Femur (tissue), 1 donor: ENCODE measurements around the gene GLIS1.

ENCODE experiments used
- DNase-seq: peaks from one replicate; pipeline ENCODE4 v3.0.0-alpha.2; 2017

Gene GLIS1

DNA sequence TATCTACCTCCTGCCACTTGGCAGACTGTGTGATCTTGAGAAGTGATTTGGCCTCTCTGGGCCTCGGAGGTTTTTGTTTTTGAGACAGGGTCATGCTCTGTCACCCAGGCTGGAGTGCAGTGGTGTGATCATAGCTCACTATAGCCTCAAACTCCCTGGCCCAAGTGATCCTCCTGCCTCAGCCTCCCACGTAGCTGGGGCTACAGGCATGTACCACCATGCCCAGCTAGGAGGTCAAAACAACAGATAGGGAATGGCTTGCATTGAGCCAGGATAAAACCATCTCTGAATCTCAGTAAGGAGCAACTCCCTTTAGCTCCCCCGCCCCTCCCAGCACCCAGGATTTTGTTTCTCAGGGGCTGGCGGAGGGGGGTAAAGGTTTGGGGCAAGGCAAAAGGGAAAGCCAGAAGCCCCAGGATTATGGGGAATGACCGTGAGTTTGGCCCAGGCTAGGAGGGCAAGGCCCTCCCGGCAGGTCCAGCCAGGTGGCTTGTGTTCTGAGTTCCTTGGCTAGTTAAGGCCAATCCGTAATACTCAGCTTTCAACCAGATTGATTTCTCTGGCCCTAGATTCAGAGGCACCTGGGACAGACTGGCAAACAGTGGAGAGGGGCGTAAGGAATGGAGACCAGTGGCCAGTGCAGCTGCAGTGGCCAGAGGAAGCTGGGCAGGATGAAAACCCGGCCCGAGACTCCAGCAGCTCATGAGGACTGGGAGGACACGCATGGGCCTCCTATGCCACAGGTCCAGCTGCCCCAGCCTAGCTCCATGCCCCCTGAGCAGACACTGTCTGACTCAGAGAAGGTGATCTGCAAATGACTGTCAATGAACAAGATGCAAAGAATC, 149.7 kb downstream of the GLIS1 start:
- no peak for DNase-seq

DNA sequence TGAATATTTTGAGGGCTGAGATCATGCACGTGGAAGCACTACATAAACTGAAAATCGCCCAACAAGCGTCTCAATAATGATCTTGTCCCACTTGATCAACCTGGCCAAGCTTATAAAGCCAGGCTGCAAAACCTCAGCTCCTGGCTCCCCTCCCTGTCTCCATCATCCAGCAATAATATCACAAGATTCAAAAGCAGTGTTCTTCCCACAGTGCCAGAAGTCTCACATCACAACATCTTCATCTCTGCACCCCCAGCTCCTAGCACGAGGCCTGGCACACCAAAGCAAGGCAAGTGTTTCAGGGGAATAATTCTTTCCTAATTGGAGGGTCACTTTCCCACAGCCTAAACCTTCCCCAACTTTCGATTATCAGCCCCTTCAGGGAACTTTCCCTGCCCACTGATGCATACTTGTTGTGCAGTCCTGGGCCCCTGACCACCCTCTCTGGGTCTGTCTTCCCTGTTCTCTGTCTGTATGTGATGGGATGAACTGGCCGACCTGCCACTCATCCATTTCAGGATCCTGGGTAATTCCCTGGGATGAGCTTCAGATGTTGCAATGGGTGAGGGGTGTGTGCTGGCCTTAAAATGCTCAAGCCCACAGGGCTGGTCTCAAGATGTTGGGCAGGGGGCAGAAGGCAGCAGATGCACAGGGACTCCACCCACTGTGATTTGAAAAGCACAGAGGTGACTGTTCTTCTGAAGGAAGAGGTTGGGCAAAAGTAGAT, 150.7 kb downstream of the GLIS1 start:
- DNase-seq = no peak

DNA sequence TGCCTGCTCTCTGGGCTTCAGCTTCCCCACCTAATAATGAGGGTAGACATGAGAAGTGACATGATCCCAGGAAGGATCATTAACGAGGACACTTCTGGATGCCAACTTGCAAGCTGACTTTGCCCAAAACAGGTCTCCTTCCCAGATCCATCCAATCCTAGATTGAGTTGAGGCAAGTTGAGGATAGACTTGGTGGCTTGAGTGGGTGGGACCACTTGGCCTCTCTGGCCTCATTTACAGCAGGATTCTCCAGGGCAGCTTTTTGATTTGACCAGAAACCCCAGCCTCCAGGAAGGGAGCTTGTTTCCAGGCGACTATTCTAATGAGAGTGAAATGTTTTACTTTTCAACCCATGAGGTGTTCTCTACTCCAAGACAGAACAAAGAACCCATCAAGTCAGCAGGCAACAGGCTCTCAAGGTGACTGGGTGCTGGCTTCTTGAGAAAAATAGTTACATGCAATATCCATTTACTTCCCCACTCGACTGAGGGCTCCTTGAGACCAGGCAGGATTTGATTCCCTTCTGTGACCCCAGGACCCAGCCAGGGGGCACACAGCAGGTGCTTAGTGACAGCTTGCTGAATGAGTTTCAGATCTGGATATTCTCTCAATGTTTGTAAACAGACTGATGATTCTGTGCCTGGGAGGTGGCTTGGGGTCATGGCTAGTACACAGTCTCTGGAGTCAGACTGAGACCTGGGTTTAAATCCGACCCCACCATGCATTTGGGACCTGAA, 151.5 kb downstream of the GLIS1 start:
- no peak for DNase-seq

DNA sequence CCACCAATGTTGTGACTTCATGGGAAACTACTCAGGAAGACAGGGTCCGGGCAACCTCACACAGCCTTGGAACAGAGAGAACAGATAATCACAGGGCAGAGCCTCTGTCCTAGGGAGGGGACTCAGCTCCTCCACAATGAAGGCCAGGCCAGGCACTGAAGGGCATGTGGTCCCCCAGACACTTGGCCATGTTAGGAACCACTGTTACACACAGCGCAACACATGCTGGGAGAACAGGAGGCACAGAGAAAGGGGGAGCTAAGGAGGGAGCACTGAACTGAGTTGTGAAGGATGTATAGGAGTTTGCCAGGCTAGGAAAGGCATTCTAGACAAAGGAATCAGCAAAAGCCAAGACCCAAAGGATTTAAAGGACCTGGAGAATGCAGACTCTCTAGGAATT, 152.2 kb downstream of the GLIS1 start:
- no peak for DNase-seq

DNA sequence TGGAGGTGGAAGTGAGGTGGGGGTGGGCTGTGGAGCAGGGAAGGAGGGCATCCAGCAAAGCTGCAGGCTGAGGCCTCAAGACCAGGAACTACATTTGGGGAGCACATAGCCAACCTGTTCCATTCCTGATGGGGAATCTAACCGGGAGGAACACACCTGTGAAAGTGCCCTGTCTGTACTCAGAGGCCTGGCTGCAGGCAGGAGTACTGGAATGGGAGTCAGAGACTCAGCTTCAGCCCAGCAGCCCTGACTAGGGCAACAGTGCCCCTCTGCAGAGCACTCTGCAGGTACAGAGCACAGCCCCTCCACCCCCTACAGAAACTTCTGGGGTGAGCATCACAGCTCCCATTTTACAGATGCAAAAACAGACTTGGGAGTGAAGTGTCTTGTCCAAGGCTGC, 153.4 kb downstream of the GLIS1 start:
- DNase-seq = peak; percentile 5

DNA sequence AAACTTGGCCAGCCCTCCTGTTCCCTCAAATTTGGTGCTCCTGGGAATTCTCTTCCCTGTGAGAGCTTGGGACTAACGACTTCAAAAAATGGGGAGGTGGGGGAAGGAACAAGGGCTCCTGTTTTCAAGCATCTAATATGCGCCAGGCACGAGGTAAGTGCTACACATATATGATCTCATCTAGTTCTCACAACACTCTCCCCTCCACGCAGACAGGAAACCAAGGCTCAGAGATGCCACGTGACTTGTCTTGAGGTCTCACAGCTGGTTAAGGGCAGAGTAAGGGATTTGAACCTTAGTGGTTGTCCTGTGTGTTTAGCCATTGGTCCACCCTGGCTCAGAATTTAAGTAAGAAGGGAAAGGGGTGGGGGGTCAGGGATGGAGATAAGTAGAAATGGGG, 153.8 kb downstream of the GLIS1 start:
- DNase-seq = peak; percentile 23

DNA sequence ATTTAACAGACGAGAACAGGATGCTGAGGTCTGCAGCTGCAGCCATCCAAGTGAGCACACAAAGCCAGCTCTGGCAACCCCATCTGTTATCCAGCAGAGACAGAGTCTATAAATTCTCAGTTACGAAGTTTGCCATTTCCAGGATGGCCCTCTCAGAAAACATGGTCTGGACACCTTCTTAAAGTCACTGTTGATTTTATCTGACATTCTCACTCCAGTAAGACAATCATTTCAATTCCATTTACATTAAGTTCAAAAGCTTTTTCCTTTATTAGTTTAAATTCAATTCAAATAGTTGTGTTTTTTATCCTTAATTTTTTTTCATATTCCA, 154.2 kb downstream of the GLIS1 start:
- DNase-seq = no peak

DNA sequence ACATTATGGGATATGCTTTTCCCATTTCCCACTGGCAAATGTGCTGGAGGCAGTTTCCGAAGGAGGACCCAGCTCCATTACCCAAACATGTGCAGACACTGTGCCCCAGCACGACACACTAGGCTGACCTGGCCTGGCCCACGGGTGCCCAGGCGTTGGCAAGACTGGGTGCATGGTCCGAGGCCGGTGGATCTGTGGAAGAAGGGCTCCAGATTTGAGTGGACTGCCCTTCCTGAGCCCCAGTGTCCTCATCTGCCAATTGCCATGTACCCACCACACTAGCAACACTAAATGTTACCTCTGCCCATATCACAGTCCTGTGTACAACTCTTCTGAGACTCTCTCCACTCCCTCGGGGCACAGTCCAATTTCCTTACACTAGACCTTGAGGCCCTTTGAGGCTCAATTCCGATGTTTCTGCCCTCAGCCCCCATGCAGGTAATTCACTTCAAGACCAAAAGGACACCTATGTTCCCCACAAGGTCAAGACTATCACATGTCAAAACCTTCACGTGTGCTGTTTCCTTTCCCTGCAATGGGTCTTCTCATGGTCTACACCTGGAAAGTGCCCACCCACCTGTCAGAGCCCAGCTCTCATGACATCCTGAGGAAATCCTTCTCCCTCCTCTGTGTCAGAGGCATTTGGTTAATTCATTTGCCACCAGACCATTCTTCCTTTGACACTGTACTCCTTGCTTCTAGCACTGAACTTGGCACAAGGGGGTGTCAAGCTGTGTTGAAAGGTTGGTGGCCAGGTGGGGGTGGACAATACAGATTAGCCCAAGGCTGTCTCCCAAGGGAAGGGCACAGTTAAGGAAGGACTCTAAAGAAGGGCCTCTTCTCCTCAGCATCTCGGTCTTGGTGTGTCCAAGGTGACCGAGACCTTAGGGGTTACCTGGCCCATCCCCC, 154.8 kb downstream of the GLIS1 start:
- DNase-seq = peak; percentile 10

DNA sequence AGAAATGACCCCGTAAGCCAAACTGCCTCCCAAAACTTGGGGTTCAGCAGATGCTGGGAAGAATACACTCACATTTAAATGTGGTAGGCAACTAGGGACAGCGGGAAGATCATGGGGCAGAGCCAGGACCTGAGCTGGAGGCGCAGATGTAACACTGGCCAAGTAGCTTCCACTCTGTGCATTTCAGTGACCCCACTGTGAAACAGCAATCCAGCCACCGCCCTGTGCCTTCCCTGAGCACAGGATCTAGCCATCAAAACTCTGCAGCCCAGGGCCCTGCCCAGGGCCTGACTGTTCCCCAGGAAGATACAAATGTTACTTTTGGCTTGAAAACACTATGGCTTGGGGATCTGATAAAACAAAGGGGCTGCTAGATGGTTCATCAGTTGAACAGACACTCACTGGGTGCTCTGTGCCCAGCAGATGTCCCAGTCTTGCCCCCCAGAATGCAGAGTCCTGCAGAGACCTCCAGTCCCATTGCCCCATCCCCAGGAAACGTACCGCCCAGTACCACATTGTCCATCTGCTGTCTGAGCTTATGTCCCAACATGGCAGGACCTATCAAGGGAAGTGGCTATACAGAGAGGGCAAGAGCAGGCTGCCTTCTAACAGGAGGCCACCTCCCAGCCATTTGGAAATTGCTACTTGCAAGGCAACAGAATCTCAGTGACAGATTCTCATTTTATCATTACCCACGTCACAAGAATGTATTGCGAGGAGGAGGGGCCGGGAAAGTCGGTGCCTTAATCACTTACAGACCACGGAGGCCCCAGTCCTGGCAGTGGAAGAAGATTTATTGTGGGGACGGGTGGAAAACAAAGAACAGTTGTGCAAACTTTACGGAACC, 155.7 kb downstream of the GLIS1 start:
- DNase-seq = peak; percentile 70

DNA sequence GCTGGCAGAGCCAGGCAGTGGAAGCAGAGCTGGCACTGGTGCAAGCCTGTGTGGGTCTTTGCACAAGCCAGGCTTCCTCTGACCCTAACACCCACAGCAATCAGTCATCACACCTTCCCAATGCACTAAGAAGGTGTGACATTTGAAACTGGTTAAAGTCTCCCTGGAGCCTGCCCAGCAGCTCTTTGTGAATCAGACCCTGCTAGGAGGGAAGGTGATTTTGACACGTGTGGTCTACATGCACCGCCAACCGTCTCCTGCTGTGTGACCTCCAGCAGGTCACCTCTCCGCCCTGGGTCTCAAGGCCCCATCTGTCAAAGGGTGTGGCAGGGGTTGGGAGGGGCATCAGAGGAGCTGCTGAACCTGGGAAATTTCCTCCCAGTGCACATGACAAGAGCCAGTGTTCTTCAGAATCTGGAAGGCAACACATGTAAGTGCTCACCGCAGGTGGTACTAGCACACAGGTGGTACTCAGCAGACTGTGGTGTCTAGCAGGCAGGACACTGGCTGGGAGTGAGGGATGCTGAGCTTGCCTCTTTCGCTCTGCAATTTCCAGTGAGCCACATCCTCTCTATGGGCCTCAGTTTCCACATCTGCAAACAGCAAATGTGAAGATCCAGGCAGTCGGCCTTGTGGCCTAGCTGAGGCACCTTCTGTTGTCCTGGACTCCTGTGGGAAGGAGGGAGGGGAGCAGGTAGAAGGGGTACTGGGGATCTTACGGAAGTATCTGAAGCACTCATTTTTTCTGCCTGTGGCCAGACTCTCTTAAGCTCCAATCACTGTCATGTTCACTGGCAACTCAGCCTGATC, 156.5 kb downstream of the GLIS1 start:
- DNase-seq = peak; percentile 10

DNA sequence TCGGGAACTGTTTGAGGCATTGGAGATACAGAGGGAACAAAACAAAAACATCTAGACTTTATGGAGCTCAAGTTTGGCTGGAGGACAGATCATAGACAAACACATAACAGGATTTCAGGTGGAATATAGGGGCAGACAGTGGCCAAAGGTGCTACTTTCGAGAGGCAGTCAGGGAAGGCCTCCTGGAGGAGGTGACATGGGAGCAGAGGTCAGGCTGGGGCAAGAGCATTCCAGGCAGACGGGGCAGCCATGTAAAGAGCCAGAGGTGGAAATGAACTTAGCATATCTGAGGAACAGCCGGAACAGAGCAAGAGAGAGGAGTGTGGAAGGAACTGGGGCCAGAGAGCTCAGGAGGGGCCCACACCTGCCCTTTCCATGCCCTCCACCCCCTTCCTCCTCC, 157.5 kb downstream of the GLIS1 start:
- DNase-seq = peak; percentile 2

DNA sequence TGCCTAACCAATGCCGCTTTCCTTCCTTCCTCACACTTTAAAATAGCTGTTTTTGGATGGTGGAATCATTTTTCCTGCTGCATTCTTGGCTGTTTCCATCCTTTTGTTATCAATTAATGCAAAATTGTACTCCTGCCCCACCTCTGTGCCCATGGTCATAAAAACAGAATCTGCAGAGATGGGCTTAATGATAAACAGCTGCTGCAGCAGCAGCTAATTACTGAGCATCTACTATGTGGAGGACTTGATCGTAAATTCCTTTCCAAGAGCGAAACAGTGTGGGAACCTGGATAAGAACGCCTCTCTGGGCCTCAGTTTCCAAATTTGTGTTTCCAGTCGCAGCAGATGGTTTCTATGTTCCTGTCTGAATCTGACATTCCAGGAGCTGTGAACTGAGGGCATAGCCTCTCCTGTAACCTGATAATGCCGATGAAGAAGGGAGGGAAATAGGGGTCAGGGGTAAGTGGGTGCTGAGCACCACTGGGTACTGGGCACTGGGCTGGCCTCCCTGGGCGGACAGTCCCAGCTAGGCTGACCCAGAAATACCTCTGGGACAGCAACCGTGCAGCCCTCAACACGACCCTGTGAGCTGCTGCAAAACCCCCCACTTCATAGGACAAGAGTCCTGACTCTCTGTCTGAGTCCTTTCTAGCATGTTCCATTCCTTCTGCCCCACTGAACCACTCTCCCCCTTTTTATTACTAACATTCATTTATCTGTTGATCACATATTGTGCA, 158.1 kb downstream of the GLIS1 start:
- peak; percentile 5 for DNase-seq

DNA sequence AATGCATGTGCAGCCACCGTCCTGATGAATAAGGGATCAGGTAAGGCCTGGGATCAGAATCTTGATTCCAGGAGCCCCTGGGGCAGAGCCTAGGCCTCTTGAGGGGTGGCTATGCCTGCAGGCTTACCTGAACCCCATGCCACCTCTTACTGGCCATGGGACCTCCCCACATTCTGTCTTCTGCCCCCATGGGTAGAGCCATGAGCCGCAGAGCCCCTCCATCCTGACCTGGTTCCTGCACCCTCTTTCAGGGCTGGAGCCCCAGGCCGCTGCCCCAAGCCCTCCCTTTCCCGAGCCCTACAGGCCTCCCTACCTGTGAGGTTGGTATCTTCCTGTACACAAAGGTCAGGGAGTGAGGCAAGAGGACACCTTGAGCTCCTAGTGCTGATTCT, 159.0 kb downstream of the GLIS1 start:
- DNase-seq = peak; percentile 10

DNA sequence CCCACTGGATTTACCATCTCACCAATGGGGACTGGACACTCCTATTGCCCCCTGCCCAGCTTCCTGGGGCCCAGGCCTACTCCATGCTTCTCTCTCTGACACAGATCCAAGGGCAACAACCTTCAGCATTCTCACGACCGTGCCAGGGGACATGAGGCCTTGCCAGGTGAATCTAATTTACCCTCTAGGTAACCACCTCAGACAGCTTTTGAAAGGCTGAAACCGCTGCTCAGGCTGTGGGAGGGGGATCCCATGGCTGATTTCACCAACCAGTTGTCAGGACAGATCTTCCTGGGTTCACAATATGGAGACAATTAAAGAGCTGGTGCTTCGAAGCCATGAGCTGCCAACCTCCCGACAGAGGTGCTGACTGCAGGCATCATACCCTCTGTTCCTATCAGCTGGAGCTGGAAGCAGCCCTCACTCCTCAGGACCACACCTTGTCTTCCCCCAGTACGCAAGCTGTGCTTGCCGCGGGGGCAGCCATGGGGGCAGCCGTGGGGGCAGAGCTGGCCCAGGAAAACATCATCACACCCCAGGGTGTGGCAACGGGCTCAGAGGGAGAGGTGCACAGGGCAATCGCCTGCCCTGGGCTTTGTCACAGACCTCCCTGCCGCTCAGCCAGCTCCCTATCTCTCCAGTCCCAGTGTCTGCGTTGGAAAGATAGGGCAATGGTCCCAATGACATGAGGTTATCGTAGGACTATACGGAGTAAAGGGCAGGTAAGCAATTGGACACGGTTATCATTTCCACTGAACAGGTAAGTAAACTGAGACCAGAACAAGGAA, 159.5 kb downstream of the GLIS1 start:
- DNase-seq = peak; percentile 16

DNA sequence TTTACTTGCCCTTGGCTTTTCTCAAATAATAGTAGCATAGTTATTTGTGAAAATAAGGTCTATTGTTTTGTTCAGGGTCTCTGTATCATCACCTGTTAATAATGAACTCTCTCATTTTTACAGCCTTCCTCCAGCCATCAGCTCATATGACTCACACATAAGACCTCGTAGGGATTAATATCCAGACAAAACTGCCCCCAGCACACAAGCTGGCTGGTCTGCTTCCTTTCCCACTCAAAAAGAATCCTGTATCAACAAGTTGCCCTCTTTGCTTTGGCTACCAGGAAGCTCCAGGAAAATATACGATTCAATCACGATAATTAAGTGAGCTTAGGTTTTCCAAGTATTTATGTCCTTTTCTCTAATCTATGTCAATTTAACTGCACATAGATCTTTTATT, 160.6 kb downstream of the GLIS1 start:
- DNase-seq = no peak

DNA sequence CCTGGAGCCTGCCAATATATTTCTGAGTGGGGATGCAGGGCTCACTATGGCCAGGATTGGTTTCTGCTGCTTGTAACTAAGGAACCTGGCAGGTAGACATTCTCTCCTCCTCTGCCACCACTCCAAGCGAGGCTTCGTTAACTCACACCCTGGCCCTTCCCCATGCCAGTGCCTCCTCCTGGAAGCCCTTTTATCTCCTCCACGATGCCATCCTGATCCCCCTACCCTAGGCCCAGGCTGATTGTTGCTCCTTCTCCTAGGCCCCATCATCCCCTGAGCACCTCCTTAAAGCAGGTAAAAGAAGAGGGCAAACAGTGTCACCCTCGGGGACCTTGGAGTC, 161.2 kb downstream of the GLIS1 start:
- no peak for DNase-seq

DNA sequence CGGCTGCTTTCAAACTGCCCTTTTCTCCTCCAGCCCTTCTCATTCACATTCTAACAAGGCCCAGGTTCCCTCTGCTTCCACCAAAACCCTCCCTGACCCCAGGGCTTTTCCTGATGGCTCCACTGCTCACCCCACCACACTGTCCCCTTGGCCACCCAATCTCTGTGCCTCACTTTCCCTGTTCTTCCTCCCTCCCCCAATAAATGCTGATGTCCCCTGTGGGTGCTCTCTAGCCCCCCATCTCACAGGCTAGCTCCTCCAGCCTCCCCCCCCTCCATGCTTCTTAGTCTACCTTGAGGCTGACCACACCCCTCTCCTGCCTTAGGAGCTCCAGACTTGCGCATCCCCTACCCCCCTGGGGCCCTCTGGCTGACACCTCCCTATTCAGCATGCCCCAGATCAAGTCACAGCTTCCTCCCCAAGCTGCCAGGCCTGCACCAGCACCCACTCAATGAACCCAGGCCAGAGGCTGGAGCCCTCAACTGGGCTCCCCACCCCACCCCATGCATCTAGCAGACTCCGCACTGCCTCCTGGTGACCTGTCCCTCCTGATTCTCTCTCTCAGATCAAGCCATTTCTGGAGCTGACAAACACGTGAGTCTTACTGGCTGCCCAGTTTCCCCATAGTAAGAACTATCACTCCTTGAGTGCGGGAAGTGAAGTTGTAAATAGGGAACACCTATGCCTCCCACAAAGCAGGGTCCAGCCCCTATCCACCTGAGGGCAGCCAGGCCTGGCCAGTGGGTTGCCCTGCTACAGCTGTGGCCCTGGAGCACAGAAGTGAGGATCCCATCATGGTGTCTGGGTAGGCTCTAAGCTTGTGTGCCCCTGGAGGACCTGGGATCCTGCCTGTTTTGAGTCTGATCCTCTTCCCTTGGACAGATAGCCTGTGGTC, 161.9 kb downstream of the GLIS1 start:
- peak; percentile 13 for DNase-seq

DNA sequence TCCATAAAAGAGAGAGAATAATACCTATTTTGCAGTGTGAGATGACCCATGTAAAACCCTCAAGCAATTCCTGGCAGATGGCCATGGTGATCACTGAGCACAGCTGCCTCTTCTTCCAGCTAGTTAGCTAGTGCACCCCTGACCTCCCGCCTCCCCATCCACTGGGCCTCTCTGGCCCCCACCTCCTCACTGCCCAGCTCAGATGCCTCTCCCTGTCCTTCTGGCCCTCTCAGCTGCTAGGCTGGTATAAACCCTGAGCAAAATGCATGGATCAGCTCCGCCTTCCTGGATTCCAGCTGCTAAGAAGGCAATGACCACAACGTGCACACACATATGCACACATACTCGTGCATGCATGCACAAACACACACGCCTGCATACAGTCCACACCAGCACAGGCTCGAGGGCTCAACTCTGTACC, 162.6 kb downstream of the GLIS1 start:
- DNase-seq = peak; percentile 31
